SW480 (cell line): Measurements from ENCODE around the gene CD48.
"Not testable (repeated sequence)": the region's sequence is repeated elsewhere in the genome, so short reads cannot be mapped to it uniquely, and the experiment has no call there.

ENCODE experiments used
- DNase-seq: peaks from one replicate; pipeline ENCODE4 v3.0.0-alpha.2; 2016; ENCODE audit warnings: low spot score

Gene CD48

DNA sequence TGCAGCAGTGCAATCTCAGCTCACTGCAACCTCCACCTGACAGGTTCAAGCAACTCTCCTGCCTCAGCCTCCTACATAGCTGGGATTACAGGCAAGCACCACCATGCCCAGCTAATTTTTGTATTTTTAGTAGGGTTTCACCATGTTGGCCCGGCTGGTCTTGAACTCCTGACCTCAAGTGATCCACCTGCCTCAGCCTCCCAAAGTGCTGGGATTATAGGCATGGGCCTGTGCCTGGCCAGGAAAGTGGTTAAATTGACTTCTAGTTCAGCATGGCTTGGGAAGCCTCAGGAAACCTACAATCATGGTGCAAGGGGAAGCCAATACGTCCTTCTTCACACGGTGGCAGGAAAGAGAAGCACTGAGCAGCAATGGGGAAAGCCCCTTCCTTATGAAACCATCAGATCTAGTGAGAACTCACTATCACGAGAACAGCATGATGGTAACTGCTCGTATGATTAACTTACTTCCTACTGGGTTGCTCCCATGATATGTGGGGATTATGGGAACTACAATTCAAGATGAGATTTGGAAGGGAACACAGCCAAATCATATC lies 981 bp upstream of the CD48 start:
- DNase-seq = not testable (repeated sequence)

DNA sequence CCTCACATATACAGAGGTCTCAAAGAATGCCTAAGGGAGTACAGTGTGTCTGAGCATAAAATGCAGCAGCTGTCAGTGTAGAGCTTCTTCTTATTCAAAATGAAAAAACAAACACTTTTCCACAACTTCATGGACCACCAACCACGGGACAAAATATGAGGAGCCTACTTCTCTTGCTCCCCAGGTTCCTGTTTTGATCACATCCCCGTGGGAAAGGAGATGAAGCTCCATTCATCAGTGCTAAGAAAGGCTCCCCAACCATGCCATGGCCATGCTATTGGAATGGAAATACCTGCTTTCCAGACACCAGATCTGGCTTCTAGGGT lies 383 bp downstream of the CD48 start:
- no peak for DNase-seq

DNA sequence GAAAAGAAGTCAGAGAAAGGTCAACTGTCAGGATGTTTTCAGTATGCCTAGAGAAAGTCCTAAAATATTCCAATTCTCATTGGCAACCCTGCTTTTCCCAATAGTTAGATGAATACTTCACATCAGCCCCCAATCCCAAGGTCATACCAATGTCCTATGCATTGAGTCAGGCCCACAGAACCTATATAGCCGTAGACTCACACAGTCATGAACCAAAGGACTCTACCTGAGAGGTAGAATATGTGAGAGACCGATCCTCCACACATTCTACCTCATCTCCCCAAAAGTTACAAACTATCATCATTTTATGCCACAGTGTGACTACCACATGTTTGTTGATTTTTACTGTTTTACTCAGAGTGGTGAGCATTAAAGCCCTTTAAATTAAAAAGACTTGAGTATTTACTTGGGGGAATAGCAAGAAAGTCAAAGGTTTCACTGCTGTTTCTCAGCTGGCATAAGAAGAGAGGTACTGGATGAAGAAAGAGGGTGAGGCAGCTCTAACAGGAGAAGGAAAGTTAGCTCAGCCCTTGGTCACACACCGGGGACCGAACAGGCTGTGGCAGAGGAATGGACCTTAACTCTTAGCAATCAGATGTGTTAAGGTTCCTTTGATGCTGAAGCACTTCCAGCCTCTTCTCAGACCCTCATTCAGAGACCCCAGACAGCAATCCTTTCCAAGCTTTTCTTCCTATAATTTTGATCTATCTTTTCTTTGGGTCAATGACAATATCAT lies 937 bp downstream of the CD48 start:
- no peak for DNase-seq

DNA sequence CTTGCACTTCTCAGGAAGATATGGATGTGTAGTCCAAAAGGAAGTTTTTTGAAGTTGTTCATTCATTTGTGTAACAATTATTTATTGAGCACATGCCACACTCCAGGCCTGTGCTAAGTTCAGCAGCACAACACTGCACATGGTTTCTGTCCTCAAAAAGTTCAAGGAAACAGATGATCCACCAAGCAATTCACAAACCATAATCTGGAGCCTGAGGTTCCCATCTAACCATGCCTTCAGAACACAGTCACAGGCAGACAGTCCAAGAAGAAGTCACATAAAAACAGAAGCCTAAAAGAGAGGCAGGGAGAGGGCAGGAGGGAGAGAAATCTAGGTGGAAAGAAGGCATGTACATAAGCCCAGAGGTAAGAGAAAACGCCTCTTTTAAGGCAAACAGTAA lies 1.9 kb downstream of the CD48 start:
- no peak for DNase-seq

DNA sequence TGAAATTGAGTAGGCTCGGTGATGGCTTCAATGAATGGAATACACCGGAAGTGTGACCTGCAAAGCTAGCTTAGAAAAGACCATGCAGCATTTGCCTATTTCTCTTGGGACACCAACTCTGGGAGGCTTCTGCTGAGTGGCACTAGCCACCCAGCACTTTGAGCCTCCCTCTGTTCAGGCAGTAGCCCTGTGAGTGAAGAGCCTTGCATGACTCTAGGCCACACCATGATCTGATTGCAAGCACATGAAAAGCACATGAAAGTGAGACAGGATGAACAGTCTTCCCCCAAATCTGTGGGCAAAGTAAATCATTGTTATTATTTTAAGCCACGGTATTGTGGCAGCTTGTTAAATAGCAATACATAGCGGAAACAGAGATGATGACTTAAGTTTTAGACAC lies 2.8 kb downstream of the CD48 start:
- no peak for DNase-seq

DNA sequence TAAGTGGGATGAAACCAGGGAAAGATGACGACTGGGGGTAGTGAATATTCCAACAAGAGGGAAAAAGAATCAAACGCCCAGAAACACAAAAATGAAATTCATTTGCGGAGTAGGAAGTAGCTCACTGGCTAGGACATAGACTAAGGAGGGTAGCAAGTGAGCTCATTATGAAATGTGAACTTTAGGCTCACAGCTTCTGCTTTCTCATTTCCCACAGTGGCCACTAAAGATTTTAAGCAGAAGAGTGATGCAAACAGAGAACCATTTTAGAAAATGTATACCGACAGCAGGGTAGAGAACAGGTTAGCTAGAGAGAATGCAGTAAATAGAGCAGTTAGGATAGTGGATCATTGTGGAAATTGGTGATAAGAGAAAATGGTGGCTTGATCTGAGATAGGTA lies 3.5 kb downstream of the CD48 start:
- DNase-seq = no peak

DNA sequence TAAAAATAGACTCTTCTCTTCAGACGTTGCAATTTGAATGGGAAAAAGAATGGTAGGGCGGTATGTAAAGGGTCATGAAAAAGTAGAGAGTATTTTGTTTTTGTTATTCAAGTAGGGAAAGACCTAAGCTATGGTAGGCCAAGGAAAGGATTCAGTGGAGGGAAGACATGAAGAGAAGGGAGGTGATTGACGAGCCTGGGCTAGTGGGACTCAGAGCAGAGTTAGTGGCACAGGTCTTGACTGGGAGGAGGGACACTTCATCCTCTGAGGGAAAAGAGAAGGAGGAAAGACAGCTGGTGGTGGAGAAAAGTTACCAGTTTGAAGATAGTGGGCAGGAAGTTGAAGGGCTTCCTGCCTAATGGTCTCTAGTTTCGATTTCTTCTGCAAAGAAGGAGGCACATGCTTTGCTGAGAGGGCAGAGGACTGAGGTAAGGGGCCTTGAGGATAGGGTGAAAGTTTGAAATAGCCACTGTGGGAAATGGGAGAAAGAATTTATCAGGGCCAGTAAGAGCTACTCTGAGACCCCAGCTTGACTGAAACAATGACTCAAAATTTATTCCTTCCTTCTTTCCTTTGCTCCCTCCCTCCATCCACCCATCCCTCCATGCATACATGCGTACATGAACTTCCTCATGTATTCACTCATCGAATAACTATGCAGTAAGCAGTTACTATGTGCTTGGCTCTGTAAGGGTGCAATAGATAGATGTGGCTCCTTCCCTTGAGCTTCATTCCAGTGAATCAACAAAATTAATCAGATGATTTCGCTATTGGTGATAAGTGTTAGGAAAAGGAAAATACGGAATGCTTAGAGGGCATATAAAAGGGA lies 4.2 kb downstream of the CD48 start:
- DNase-seq = no peak

DNA sequence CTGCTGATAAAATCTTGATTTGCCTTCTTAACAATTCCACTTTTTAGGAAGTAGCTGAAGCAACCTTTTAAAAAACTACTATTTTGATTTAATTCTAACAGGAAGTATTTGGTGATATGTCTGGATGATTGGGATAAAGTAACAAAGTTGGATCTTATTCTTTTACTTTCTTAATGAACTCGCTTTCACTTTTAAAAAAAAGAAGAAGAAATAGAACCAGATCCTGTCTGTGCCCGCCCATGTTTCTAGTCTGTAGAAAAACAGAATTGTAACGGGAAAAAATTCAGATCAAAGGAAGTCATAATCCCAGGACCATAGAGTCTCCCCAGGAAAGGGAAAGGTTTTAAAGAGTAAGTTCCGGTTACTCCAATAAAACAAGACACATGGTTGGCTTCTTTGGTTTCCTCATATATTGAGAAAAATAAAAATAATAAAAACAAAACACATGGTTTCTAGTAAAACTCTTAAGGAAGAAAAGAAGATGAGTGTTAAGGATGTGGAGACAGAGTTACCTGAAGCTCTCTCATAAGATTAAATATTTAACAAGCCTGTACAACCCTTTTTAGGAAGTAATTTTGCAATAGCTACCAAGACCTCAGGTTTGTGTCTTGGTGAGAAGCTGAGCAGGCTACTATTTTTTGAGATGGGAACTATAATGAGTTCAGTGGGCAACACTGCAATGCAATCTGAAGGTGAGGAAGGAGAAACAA lies 4.9 kb downstream of the CD48 start:
- no peak for DNase-seq

DNA sequence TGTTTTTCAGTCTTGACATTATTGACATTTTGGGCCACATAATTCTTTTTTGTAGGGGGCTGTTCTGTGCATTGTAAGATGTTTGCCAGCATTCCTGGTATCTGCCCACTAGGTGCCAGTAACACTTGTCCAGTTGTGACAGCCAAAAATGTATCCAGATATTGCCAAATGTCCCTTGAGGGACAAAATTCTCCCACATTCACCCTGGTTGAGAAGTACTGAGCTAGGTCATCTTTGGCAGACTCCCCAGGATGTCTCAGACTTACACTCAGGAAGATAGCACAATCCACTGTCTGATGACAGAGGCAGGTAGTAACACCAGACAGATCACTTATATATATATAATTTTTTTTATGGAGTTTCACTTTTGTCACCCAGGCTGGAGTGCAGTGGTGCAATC lies 5.9 kb downstream of the CD48 start:
- DNase-seq = no peak

DNA sequence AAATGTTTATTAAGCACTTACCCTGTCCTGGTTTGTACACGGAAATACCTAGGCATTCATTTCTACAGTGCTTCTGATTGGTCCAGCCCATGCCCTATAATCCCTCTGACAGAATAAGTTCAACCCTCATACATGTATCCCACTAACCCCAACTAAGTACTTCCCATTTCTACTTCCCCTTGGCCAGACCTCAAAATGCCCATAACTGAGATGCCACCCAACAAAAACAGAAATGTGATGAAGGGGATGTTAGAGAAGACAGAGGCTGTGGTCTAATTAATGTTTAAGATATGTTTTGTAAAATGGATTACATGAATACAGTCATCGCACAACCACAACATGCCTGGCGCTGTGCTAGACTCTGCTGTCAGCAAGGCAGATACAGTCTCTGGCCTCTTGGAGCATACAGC lies 6.4 kb downstream of the CD48 start:
- not testable (repeated sequence) for DNase-seq

DNA sequence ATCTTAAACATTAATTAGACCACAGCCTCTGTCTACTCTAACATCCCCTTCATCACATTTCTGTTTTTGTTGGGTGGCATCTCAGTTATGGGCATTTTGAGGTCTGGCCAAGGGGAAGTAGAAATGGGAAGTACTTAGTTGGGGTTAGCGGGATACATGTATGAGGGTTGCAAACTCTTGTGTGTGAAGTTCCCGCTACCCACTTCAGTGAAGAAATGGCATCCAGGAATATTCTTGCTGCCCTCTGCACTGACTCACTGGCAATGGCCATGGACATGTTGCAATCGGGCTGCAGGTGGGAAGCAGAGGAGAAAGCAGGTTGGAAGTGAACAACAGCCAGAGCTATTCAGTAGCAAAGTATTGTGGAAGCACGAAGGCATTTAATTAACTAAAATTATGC lies 7.4 kb downstream of the CD48 start:
- DNase-seq = no peak

DNA sequence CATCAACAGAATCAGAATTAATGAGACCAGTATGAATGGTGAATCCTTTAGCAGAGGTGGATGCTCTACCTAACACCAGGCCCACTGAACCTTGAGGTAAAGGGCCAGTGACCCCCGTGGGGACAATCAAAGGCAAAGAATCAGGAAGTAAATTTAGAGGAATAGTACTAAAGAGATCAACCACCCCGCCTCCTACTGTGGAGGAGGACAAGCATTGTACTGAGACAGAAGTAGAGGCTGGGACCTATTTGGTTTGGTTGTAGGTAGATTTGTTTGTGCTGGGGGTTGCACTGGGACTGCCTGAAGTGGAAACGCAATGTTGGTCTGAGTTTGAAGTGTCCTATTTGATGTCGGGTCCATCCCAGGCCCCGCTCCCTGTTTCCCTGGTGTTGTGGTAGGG lies 9.5 kb downstream of the CD48 start:
- DNase-seq = no peak

DNA sequence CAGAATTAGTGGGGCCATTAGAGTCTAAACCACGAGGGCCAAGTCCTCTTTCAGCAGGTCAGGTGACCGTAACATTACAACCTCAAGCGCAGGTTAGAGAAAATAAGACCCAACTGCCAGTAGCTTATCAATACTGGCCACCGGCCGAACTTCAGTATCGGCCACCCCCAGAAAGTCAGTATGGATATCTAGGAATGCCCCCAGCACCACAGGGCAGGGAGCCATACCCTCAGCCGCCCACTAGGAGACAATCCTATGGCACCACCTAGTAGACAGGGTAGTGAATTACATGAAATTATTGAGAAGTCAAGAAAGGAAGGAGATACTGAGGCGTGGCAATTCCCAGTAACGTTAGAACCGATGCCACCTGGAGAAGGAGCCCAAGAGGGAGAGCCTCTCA lies 19.2 kb downstream of the CD48 start:
- not testable (repeated sequence) for DNase-seq

DNA sequence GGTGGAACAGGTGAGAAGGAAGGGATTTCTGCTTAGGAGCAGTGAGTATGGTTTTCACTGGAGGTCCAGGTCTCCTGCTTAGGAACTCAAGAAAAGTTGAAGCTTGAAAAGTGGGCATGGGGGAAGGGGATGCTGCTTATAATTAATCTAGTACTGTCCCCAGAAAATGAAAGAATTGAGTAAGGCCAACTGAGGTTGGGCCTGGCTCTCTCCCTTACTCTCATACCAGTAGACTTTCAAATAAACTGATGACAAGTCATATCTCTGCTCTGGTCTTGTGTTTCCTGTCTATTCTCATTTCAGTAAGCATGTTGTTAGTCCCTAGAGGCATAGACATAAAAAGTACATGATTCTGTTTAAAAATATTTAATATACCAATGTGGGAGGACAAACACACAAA lies 26.4 kb downstream of the CD48 start:
- no peak for DNase-seq

DNA sequence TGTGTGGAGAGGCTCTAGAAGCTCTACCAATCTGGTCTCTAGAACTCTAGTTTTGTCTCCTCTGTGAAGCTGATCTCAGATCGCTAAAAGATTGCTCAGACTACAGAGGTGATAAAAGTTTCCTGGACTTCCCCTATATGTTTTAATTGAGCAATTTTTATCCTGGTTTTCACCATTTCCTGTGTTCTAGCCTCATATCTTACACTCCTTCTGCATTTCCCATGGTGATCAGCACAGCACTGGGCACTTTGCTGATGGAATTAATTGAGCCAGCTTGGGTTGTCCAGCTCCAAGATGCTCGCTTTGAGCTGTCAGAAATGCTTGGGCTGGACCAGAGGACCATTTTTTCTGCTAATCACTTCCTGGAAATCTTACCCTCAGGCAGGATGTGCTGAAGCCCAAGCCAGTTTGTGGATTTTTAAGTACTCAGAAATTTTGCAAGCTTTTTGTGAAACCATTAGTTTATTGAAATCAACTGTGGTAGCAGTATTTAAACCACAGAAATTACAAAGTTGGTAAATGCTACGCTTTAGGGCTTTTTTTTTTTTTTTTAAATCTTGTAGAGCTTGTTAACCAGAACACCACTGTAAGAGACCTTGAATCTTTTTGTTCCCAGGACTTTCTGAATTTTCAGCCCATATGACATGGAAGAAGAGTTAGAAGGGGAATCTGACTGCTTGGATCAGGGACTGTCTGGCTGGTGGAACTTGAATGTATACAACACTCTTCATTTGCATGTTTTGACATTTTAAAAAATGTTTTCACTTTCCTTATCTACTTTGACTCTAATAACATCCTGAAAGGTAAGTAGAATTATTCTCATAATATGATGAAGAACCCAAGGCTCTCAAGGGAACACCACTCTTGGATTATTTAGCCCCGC lies 28.4 kb downstream of the CD48 start:
- DNase-seq = no peak

DNA sequence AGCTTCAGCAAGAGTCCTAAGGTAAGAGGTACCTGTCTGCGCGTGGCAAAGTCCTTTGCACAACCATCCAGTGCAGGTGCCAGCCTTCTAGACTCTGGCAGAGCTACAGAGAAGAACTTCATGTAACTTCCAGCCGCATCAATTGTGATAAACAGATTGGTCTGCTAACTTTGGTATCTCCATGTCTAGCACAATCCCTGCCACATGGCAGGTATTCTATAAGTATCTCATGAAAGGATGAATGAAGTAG lies 29.8 kb downstream of the CD48 start:
- no peak for DNase-seq

DNA sequence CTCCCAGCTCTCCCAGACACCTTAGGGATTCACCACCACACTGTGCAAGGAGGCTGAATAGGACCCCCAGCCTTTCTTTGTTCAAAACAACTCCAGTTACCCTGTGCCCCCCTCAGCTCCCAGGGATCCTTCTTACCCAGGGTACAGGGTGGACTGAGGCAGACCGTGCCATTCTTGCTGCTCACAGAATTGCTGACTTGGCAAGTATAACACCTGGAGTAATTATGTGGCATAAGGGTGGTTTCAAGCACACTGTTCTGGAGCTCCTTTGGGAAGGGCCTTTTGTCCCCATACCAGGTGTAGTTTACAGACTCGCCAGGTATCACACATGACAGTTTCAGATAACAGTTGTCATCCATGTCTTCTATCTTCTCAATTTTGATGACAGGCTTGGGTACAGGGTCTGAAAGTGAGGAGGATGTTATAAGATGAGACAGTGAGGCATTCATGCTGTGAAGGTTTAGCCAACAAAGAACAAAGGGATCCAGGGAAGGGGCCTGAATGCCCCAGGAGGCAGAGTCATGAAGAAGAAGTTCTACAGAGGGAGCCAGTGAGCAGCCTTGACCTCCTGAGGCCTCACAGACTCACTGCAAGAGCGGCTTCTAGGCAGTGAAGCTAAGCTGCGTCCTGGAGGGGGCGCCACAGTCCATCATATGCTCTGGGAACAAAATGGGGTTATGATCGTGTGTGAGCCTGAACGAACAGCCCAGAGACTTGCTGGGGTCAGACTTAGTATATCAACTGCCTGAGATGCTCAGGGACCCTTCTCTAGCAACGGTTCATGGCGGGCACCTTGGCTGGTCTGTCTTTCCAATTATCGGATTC lies 30.3 kb downstream of the CD48 start:
- DNase-seq = peak; percentile 64

DNA sequence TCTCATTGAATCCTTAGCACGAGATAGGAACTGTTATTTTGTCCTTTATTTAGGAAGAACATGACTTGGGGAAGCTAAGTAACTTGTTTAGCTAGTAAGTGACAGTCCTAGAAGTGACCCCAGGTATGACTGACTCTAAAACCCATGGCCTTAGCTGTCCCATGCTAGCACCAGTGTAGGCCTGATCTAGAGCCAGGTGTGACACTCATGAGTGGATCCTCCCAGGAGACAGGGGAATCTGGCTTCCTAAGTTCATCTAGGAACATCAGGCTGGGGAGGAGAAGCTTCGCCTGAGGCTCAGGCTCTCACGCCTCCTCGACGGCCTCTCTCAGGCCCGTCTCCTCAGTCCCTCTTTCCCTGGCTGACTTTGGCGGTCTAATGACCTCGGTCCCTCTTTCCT lies 31.2 kb downstream of the CD48 start:
- DNase-seq = no peak

DNA sequence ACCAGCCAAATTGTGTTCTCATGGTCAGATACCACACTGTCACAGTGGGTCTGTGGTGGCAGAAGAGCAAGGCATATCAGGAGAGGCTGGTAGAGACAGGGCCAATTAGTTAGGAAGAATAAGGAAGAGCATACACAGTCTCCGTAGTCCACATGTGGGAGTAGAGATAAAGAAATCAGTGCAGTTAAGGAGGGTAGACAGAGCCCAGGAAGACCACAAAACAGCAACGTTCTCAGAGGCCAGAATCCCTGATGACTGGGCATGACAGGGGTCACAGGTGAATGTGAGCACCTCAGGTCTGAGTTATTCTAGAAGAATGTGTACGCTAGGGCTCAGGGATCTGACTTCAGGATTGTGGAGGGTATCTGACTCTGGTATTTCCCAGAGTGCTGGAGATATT lies 31.7 kb downstream of the CD48 start:
- no peak for DNase-seq

DNA sequence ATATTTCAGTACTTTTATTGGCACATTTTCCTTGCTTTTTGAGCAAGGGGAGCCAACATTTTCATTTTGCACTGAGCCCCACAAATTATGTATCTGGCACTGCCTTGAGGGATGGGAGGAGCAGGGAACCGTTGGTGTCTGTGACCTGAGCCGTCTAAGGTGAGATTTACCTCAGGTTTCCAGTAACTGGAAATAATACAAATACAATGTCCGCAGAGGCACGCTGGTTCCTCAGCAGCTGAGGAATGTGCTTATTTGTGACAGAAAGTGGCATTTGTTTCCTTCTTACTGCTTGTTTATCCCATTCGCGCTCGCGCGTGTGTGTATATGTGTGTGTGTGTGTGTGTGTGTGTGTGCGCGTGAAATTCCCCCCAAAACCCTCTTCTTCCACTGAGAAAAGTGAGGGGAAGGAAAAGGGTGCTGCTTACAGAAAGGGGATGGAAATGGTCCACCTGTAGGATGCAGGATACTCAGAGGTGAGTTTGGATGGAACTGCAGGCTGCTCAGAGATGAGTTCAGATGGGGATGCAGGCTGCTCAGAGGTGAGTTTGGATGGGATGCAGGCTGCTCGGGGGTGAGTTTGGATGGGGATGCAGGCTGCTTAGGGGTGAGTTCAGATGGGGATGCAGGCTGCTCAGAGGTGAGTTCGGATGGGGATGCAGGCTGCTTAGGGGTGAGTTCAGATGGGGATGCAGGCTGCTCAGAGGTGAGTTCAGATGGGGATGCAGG lies 34.6 kb downstream of the CD48 start:
- no peak for DNase-seq
